IMR-90 (cell line): ENCODE data around the gene HOXD8. TPM values are rescaled to one million over a fixed set of nuclear protein-coding genes. Genes with fewer than 3 reads are reported as not detected.

Experiments used
- ATAC-seq: fragments of 200-7000 bp; cut with Tn5 transposase; 2 replicates; pipeline ENCODE4 v1.9.1; 2020; ENCODE audit warnings: low read depth, mild to moderate bottlenecking, moderate library complexity
- BruUV-seq: library from RNA; stranded (reverse); fragments of 400-500 nt; replicated peaks from 2 replicates; lab custom pipeline; 2021; lab: Mats Ljungman, UMichigan
- CTCF ChIA-PET: fragments of 300-600 bp; formaldehyde crosslinking; extraction: SDS; loops from one replicate; lab custom pipeline; 2021; ENCODE audit warnings: antibody characterized with exemption; lab: Yijun Ruan, JAX
- POLR2A ChIA-PET: fragments of 300-600 bp; sonication (Branson Sonifier 250); formaldehyde crosslinking; loops from one replicate; lab custom pipeline; 2022; ENCODE audit warnings: antibody characterized with exemption; ENCODE audit not compliant: unreplicated experiment; lab: Charles Lee
- DNase-seq: peaks from one replicate; pipeline ENCODE4 v3.0.0; 2013
- H2AFZ ChIP-seq: replicated peaks from 2 replicates; pipeline ENCODE3; 2013; ENCODE audit warnings: low read length, mild to moderate bottlenecking; ENCODE audit not compliant: poor library complexity
- H2AK5ac ChIP-seq: 2 replicates; pipeline ENCODE4 v1.6.1; 2013; ENCODE audit warnings: low read depth, low read length, inconsistent platforms
- H2AK9ac ChIP-seq: replicated peaks from 2 replicates; pipeline ENCODE3; 2013; ENCODE audit warnings: mild to moderate bottlenecking, low read depth, low read length, moderate library complexity; ENCODE audit not compliant: poor library complexity
- H2BK120ac ChIP-seq: 2 replicates; pipeline ENCODE4 v1.6.1; 2013; ENCODE audit warnings: low read depth, low read length, inconsistent platforms
- H2BK15ac ChIP-seq: 3 replicates; pipeline ENCODE4 v1.6.1; 2013; ENCODE audit warnings: low read depth, low read length, inconsistent platforms
- H2BK20ac ChIP-seq: 2 replicates; pipeline ENCODE4 v1.6.1; 2013; ENCODE audit warnings: low read depth, mild to moderate bottlenecking, inconsistent platforms, low read length, moderate library complexity
- H2BK5ac ChIP-seq: 2 replicates; pipeline ENCODE4 v1.6.1; 2013; ENCODE audit warnings: mild to moderate bottlenecking, low read depth, low read length, inconsistent platforms; ENCODE audit not compliant: poor library complexity, severe bottlenecking
- H3K14ac ChIP-seq: replicated peaks from 2 replicates; pipeline ENCODE4 v1.6.1; 2013; ENCODE audit warnings: low read depth, low read length, inconsistent platforms
- H3K18ac ChIP-seq: 2 replicates; pipeline ENCODE4 v1.6.1; 2013; ENCODE audit warnings: low read depth, low read length, control low read depth
- H3K23ac ChIP-seq: 2 replicates; pipeline ENCODE4 v1.6.1; 2013; ENCODE audit warnings: low read depth, low read length, inconsistent platforms
- H3K27ac ChIP-seq: 2 replicates; pipeline ENCODE4 v1.5.1; 2013; ENCODE audit warnings: mild to moderate bottlenecking, control low read depth, low read length; ENCODE audit not compliant: insufficient read depth
- H3K27me3 ChIP-seq: 2 replicates; pipeline ENCODE4 v1.6.1; 2013; ENCODE audit warnings: low read length; ENCODE audit not compliant: control insufficient read depth, insufficient read depth
- H3K36me3 ChIP-seq: 2 replicates; pipeline ENCODE4 v1.6.1; 2013; ENCODE audit warnings: low read length, mixed read lengths; ENCODE audit not compliant: control insufficient read depth, insufficient read depth
- H3K4ac ChIP-seq: 2 replicates; pipeline ENCODE4 v1.6.1; 2013; ENCODE audit warnings: low read depth, low read length, inconsistent platforms
- H3K4me1 ChIP-seq: 2 replicates; pipeline ENCODE4 v1.6.1; 2013; ENCODE audit warnings: low read length, mixed read lengths; ENCODE audit not compliant: control insufficient read depth, insufficient read depth
- H3K4me2 ChIP-seq: 2 replicates; pipeline ENCODE4 v1.6.1; 2013; ENCODE audit warnings: low read depth, mild to moderate bottlenecking, control low read depth, low read length, moderate library complexity
- H3K4me3 ChIP-seq: 2 replicates; pipeline ENCODE4 v1.5.1; 2013; ENCODE audit warnings: low read depth, mild to moderate bottlenecking, control low read depth, low read length, moderate library complexity; ENCODE audit not compliant: insufficient read depth
- H3K56ac ChIP-seq: 2 replicates; pipeline ENCODE4 v1.6.1; 2013; ENCODE audit warnings: low read length, inconsistent platforms; ENCODE audit not compliant: insufficient read depth; ENCODE audit errors: extremely low read depth
- H3K79me1 ChIP-seq, 2 experiments: 2 replicates each; pipeline ENCODE4 v1.6.1; 2013; ENCODE audit warnings: low read length in 2 of 2, inconsistent platforms in 1 of 2, low read depth in 1 of 2
- H3K9ac ChIP-seq: 2 replicates; pipeline ENCODE4 v1.6.1; 2013; ENCODE audit warnings: low read depth, low read length, control low read depth
- H3K9me1 ChIP-seq: 2 replicates; pipeline ENCODE4 v1.6.1; 2013; ENCODE audit warnings: low read length, inconsistent platforms; ENCODE audit not compliant: insufficient read depth
- H3K9me3 ChIP-seq: 2 replicates; pipeline ENCODE4 v1.6.1; 2013; ENCODE audit warnings: low read length; ENCODE audit not compliant: control insufficient read depth, insufficient read depth
- H4K20me1 ChIP-seq: 2 replicates; pipeline ENCODE4 v1.6.1; 2013; ENCODE audit warnings: low read length, inconsistent platforms; ENCODE audit not compliant: insufficient read depth
- H4K5ac ChIP-seq: 2 replicates; pipeline ENCODE4 v1.6.1; 2013; ENCODE audit warnings: mild to moderate bottlenecking, low read depth, low read length, control low read depth
- H4K8ac ChIP-seq, 2 experiments: 2 replicates each; pipeline ENCODE4 v1.6.1; 2013; ENCODE audit warnings: low read depth in 2 of 2, low read length in 2 of 2, control low read depth in 1 of 2, inconsistent platforms in 1 of 2
- H4K91ac ChIP-seq: 2 replicates; pipeline ENCODE4 v1.6.1; 2013; ENCODE audit warnings: low read depth, low read length, inconsistent platforms; ENCODE audit not compliant: insufficient read depth
- BHLHE40 ChIP-seq: fragments of 150-350 bp; IDR thresholded peaks from 2 replicates; pipeline ENCODE4 v1.6.1; 2016; ENCODE audit warnings: mild to moderate bottlenecking, low read depth, low read length
- CEBPB ChIP-seq: IDR thresholded peaks from 2 replicates; pipeline ENCODE4 v1.6.1; 2012; ENCODE audit warnings: low read depth, low read length, improper control_type of control experiment
- CHD1 ChIP-seq: IDR thresholded peaks from 2 replicates; pipeline ENCODE4 v1.6.1; 2012; ENCODE audit warnings: low read depth, low read length, improper control_type of control experiment
- FOS ChIP-seq: fragments of 150-350 bp; IDR thresholded peaks from 2 replicates; pipeline ENCODE4 v1.6.1; 2016; ENCODE audit warnings: low read depth, low read length
- MAZ ChIP-seq: IDR thresholded peaks from 2 replicates; pipeline ENCODE4 v1.6.1; 2012; ENCODE audit warnings: low read depth, mild to moderate bottlenecking, low read length, improper control_type of control experiment, moderate library complexity, borderline replicate concordance
- NFE2L2 ChIP-seq: fragments of 150-350 bp; IDR thresholded peaks from 2 replicates; pipeline ENCODE4 v1.6.1; 2016; ENCODE audit warnings: low read depth, mild to moderate bottlenecking, low read length
- POLR2A ChIP-seq: IDR thresholded peaks from 2 replicates; pipeline ENCODE4 v1.6.1; 2012; ENCODE audit warnings: mild to moderate bottlenecking, low read depth, low read length
- RAD21 ChIP-seq: IDR thresholded peaks from 2 replicates; pipeline ENCODE4 v1.6.1; 2012; ENCODE audit warnings: low read length, improper control_type of control experiment
- RCOR1 ChIP-seq: IDR thresholded peaks from 2 replicates; pipeline ENCODE4 v1.6.1; 2012; ENCODE audit warnings: mild to moderate bottlenecking, low read length, improper control_type of control experiment; ENCODE audit not compliant: insufficient replicate concordance
- RFX5 ChIP-seq: IDR thresholded peaks from 2 replicates; pipeline ENCODE4 v1.8.0; 2012; ENCODE audit warnings: low read depth, mild to moderate bottlenecking, low read length, moderate library complexity
- SMC3 ChIP-seq: fragments of 150-350 bp; IDR thresholded peaks from 2 replicates; pipeline ENCODE4 v1.6.1; 2016; ENCODE audit warnings: low read depth, mild to moderate bottlenecking, antibody characterized with exemption, low read length, moderate library complexity
- USF2 ChIP-seq: fragments of 150-350 bp; IDR thresholded peaks from 2 replicates; pipeline ENCODE4 v1.6.1; 2017; ENCODE audit warnings: mild to moderate bottlenecking, antibody characterized with exemption, low read length, low read depth
- WGBS, 2 experiments: methylation state at CpG; one replicate each; pipeline versions ENCODE4 v1.1.5 to v1.1.7; 2013; ENCODE audit warnings: missing lambda C conversion rate in 2 of 2; ENCODE audit not compliant: insufficient read length in 1 of 2; ENCODE audit errors: extremely low coverage in 2 of 2; 5-methylcytosine and 5-hydroxymethylcytosine counted together
- dilution Hi-C: fragments of 300-500 bp; cut with HindIII; formaldehyde crosslinking; loops from one replicate; pipeline ENCODE4 v1.14.3; 2018; ENCODE audit warnings: low sequenced_read_pairs; ENCODE audit not compliant: unreplicated experiment
- in situ Hi-C: fragments of 300-500 bp; cut with MboI; formaldehyde crosslinking; loops from 3 replicates; pipeline ENCODE4 v1.14.3; 2019; ENCODE audit warnings: low sequenced_read_pairs, inconsistent platforms, mixed read lengths
- intact Hi-C: fragments of 100-400 bp; cut with micrococcal nuclease; formaldehyde crosslinking; loops from 2 replicates; pipeline ENCODE4 v1.10.0; 2022
- polyA plus RNA-seq, 3 experiments: library from polyadenylated mRNA; depleted of rRNA; stranded (reverse); fragments of >200 nt; gene quantifications; 2 replicates each; pipeline ENCODE4 v1.2.3, GENCODE V29; 2012; ENCODE audit warnings: low replicate concordance in 1 of 3
- total RNA-seq: library from RNA; depleted of rRNA; stranded (reverse); fragments of >200 nt; gene quantifications from 2 replicates; pipeline ENCODE4 v1.2.3, GENCODE V29; 2012
- TF ChIP-seq, protein P1 (sequence below): fragments of 150-350 bp; IDR thresholded peaks from 2 replicates; pipeline ENCODE4 v1.6.1; 2016; ENCODE audit warnings: low read depth, mild to moderate bottlenecking, low read length, moderate library complexity, borderline replicate concordance

The HOXD8 gene
- total and polyA plus RNA-seq, 2 of the 4 experiments (the other 2 are of a cell fraction): not detected

DNA sequence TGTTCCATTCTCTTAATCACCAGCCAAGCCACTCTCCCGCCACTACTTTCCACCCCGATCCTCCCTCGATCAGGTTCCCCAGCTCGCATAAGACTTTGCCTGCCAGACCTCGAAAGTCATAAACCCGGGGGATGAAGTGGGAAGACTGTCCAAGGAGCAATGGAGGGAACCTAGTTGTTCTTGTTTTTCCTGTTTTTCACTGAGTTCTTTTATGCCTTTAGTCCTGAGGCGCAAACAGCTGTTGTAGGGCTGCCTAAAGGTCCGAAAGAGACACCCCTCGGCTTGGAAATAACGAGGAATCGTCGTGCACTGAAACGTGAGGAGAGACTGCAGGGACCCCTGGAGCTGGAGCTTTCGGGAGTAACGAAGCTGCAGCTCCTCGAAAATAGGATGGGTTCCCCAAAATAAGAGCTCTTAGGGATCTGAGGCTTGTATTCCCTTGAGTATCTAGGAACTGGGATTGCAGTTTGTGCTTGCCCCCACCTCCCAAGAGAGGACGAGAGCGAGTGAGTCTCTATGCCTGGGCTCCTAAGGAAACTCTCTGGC is 31.6 kb upstream of the HOXD8 start:
- H4K91ac ChIP-seq: no peak overlapping the region
- dilution Hi-C loops (no loop called here), intact Hi-C loops (loop anchor here (1.0 to 10.0 kb wide), 8 partner anchors 408 to 1393 kb away; no protein-coding TSS in a partner anchor), in situ Hi-C loops (loop anchor here (10.0 to 25.0 kb wide), 4 partner anchors 413 to 1361 kb away; no protein-coding TSS in a partner anchor)
- no peaks in the 10 kb centered on the region for H3K36me3 ChIP-seq
- H3K4me2 ChIP-seq: no peak overlapping the region
- CTCF ChIA-PET: interaction anchor here (0.5 to 3.9 kb wide), 9 partner anchors 9 to 1328 kb away, joined by 3 to 13 read pairs (median 4); no protein-coding TSS in a partner anchor
- no peak overlapping the region for H3K56ac ChIP-seq
- no peak overlapping the region for H3K9ac ChIP-seq
- no peak overlapping the region for H3K4ac ChIP-seq
- BruUV-seq: no TSS peak
- peaks cover 1% of the 10 kb centered on the region for H3K9me3 ChIP-seq
- H3K23ac ChIP-seq: no peak overlapping the region
- no peak overlapping the region for H2BK5ac ChIP-seq
- H3K9me1 ChIP-seq: no peaks in the 10 kb centered on the region
- H3K27me3 ChIP-seq: peaks cover 93% of the 10 kb centered on the region
- no peak overlapping the region for H2BK15ac ChIP-seq
- H3K14ac ChIP-seq: no peak overlapping the region
- H3K4me1 ChIP-seq: peaks cover 3% of the 10 kb centered on the region; the same call in 1 of the 2 replicates
- H4K8ac ChIP-seq: no peak overlapping the region
- no peak overlapping the region for H4K5ac ChIP-seq
- H2AK9ac ChIP-seq: no peak overlapping the region
- no peak overlapping the region for H3K18ac ChIP-seq
- no peak overlapping the region for H2BK120ac ChIP-seq
- peak overlapping the region; percentile 38 for H2AFZ ChIP-seq
- ATAC-seq (no peak; the same call in 1 of the 2 replicates), DNase-seq (no peak)
- H3K27ac ChIP-seq: no peak overlapping the region
- POLR2A ChIA-PET: no interaction called here
- TF ChIP-seq POLR2A: no peak
- TF ChIP-seq RCOR1: no peak
- TF ChIP-seq FOS: no peak
- TF ChIP-seq USF2: no peak
- TF ChIP-seq RFX5: no peak
- no peak for TF ChIP-seq SMC3
- no peak for TF ChIP-seq CHD1
- TF ChIP-seq, protein P1, sequence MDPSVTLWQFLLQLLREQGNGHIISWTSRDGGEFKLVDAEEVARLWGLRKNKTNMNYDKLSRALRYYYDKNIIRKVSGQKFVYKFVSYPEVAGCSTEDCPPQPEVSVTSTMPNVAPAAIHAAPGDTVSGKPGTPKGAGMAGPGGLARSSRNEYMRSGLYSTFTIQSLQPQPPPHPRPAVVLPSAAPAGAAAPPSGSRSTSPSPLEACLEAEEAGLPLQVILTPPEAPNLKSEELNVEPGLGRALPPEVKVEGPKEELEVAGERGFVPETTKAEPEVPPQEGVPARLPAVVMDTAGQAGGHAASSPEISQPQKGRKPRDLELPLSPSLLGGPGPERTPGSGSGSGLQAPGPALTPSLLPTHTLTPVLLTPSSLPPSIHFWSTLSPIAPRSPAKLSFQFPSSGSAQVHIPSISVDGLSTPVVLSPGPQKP: no peak
- no peak for TF ChIP-seq BHLHE40
- no peak for TF ChIP-seq CEBPB
- TF ChIP-seq MAZ: no peak
- no peak for TF ChIP-seq RAD21
- TF ChIP-seq NFE2L2: no peak
- no peak overlapping the region for H2AK5ac ChIP-seq
- no peaks in the 10 kb centered on the region for H3K79me1 ChIP-seq
- no peak overlapping the region for H2BK20ac ChIP-seq
- 2% methylated on average over 7 of the region's 18 CpGs; no CpG with 5 or more reads in 1 of the 2 experiments for WGBS, 2 experiments
- no peaks in the 10 kb centered on the region for H4K20me1 ChIP-seq
- H3K4me3 ChIP-seq: no peak overlapping the region
